ENCODE data around the gene FAR1. TPM values are rescaled to one million over a fixed set of nuclear protein-coding genes. Genes with fewer than 3 reads are reported as not detected.

The FAR1 gene
- total RNA-seq, 4 donors from 2014 or later: 9.8 to 29.0 (median 16.4) TPM

GRCh38 chr11:13682212-13682611, 13.7 kb downstream of the FAR1 start:
- Histone ChIP-seq H3K27me3 (no peaks in the 10 kb centered on the region), H3K9me3 (no peaks in the 10 kb centered on the region), H3K4me1 (peaks cover 28% of the 10 kb centered on the region), H3K4me3 (no peak overlapping the region), H3K27ac (no peak overlapping the region), H3K36me3 (no peaks in the 10 kb centered on the region)
- no peak for DNase-seq (ENCODE audit: low spot score in 2 of 2)
- 73% methylated on average over 1 of the region's 1 CpG for WGBS
- TF ChIP-seq EP300 (IDR thresholded peaks at IDR 0.05) (no peak), CTCF (IDR thresholded peaks at IDR 0.05) (no peak), POLR2A (IDR thresholded peaks at IDR 0.05) (no peak), POLR2AphosphoS5 (IDR thresholded peaks at IDR 0.05) (no peak)

DNA sequence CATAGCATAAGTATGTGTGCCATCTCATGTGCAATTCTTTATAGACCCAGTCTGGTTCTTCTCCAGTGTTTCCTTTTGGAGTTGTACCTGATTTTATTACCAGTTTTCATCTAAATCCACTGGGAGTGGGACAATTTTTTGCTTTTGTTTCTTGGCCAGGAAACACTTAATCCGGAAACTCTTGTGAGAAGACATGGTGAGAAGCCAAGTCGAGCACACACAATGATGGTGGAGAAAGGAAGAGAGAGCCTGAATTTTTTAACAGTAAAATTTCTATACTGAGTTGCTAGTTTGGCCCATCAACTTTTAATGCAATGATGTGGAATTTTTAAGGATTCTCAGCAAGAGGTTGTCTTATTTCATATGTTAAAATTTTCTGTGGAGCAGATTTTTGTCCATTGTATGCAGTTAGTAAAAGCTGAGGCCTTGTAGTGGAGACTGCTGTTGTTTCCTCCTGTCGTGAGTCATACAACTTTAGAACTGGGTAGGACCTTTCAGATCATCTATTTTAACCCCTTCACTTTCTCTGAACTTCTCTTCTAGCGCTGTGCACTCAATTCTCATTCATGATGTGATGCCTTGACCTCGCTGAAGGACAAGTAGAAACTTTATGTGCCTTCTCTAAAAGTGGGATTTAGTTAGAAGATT, 17.1 kb downstream of the FAR1 start:
- Histone ChIP-seq H3K27ac (no peak overlapping the region), H3K27me3 (no peaks in the 10 kb centered on the region), H3K36me3 (no peaks in the 10 kb centered on the region), H3K4me3 (no peak overlapping the region), H3K4me1 (peaks cover 21% of the 10 kb centered on the region), H3K9me3 (no peaks in the 10 kb centered on the region)
- WGBS: 57% methylated on average over 5 of the region's 5 CpGs
- TF ChIP-seq EP300 (IDR thresholded peaks at IDR 0.05) (no peak), CTCF (IDR thresholded peaks at IDR 0.05) (no peak), POLR2AphosphoS5 (IDR thresholded peaks at IDR 0.05) (no peak), POLR2A (IDR thresholded peaks at IDR 0.05) (no peak)
- no peak for DNase-seq (ENCODE audit: low spot score in 2 of 2)

- DNase-seq (ENCODE audit: low spot score in 2 of 2): no peak
- no peak overlapping the region for H3K27ac ChIP-seq
- no peaks in the 10 kb centered on the region for H3K27me3 ChIP-seq
- H3K9me3 ChIP-seq: no peaks in the 10 kb centered on the region
- TF ChIP-seq POLR2A (IDR thresholded peaks at IDR 0.05) (no peak), POLR2AphosphoS5 (IDR thresholded peaks at IDR 0.05) (no peak), EP300 (IDR thresholded peaks at IDR 0.05) (no peak), CTCF (IDR thresholded peaks at IDR 0.05) (no peak)
- no peak overlapping the region for H3K4me3 ChIP-seq
- 64% methylated on average over 1 of the region's 1 CpG for WGBS
- no peaks in the 10 kb centered on the region for H3K36me3 ChIP-seq
- H3K4me1 ChIP-seq: peaks cover 19% of the 10 kb centered on the region
These were observed 18.3 kb downstream of the FAR1 start for GRCh38 chr11:13686776-13687175.

- Histone ChIP-seq H3K4me1 (peaks cover 16% of the 10 kb centered on the region), H3K9me3 (no peaks in the 10 kb centered on the region), H3K27me3 (no peaks in the 10 kb centered on the region), H3K36me3 (no peaks in the 10 kb centered on the region), H3K4me3 (no peak overlapping the region), H3K27ac (no peak overlapping the region)
- TF ChIP-seq CTCF (IDR thresholded peaks at IDR 0.05) (no peak), POLR2AphosphoS5 (IDR thresholded peaks at IDR 0.05) (no peak), EP300 (IDR thresholded peaks at IDR 0.05) (no peak), POLR2A (IDR thresholded peaks at IDR 0.05) (no peak)
- 83% methylated on average over 3 of the region's 3 CpGs for WGBS
- no peak for DNase-seq (ENCODE audit: low spot score in 2 of 2)
These were observed 18.8 kb downstream of the FAR1 start for GRCh38 chr11:13687271-13687670.

DNA sequence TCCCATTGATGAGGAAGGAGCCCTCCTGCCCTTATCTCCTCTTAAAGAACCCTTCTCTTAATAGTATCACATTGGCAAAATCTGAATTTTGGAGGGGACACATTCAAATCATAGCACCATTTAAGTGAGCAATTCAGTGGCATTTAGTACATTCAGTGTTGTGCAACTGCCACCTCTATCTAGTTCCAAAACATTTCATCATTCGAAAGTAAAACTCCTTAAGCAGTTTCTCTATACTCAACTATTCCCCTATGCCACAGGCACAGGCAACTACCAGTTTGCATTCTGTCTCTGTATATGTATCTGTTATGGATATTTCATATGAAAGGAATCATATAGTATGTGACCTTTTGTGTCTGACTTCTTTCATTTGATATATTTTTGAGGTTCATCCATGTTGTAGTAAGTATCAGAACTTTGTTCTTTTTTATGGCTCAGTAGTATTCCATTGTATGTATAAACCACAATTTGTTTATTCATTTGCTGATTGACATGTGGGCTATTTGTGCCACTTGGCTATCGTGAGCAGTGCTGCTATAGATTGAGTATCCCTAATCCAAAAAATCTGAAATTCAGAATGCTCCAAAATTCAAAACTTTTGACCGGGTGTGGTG, 22.9 kb downstream of the FAR1 start:
- Histone ChIP-seq H3K4me3 (no peak overlapping the region), H3K36me3 (peaks cover 13% of the 10 kb centered on the region), H3K27ac (no peak overlapping the region), H3K9me3 (no peaks in the 10 kb centered on the region), H3K27me3 (no peaks in the 10 kb centered on the region), H3K4me1 (peaks cover 5% of the 10 kb centered on the region)
- 91% methylated on average over 3 of the region's 3 CpGs for WGBS
- DNase-seq (ENCODE audit: low spot score in 2 of 2): no peak
- TF ChIP-seq POLR2A (IDR thresholded peaks at IDR 0.05) (no peak), EP300 (IDR thresholded peaks at IDR 0.05) (no peak), CTCF (IDR thresholded peaks at IDR 0.05) (no peak), POLR2AphosphoS5 (IDR thresholded peaks at IDR 0.05) (no peak)
